Measurements from ENCODE around the gene GRM5. TPM values are rescaled to one million over a fixed set of nuclear protein-coding genes. Genes with fewer than 3 reads are reported as not detected.

The GRM5 gene
- total RNA-seq, 1 experiment from 2014 or later: not detected

GRCh38 chr11:88619071-88619425 is 446.7 kb downstream of the GRM5 start:
- H3K4me2 ChIP-seq: no peak overlapping the region
- 0 out of 2 replicates have a peak, but pooled peaks cover 6% of the 10 kb centered on the region for H3K4me1 ChIP-seq (replicated peaks; ENCODE audit: insufficient read depth)
- intact Hi-C loops (cut with micrococcal nuclease; ENCODE audit: unreplicated experiment): no loop called here
- no peaks in the 10 kb centered on the region for H3F3A ChIP-seq (ENCODE audit: insufficient read depth, low read depth)
- no peaks in the 10 kb centered on the region for H3K79me2 ChIP-seq (ENCODE audit: low read depth)
- no peak for DNase-seq
- no peak overlapping the region for H3K27ac ChIP-seq
- CTCF ChIA-PET: no interaction called here
- no peaks in the 10 kb centered on the region for H3K36me3 ChIP-seq (ENCODE audit: low read depth)
- H3K9me3 ChIP-seq (ENCODE audit: insufficient read depth, low read depth): no peaks in the 10 kb centered on the region
- BruUV-seq (replicated peaks): no TSS peak
- H2AFZ ChIP-seq: no peak overlapping the region
- no peak overlapping the region for H3K4me3 ChIP-seq
- TF ChIP-seq EZH2 (IDR thresholded peaks at IDR 0.05; ENCODE audit: low read depth) (no peak), CTCF (conservative IDR thresholded peaks at IDR 0.05) (no peak)
- H4K20me1 ChIP-seq (ENCODE audit: insufficient read depth): no peaks in the 10 kb centered on the region
- no peaks in the 10 kb centered on the region for H3K9me2 ChIP-seq (ENCODE audit: insufficient read depth)
- no peaks in the 10 kb centered on the region for H3K27me3 ChIP-seq (ENCODE audit: insufficient read depth, low read depth)
- POLR2A ChIA-PET (ENCODE audit: unreplicated experiment): no interaction called here

GRCh38 chr11:88618327-88619070 is 447.3 kb downstream of the GRM5 start:
- no peaks in the 10 kb centered on the region for H3K27me3 ChIP-seq (ENCODE audit: insufficient read depth, low read depth)
- H3F3A ChIP-seq (ENCODE audit: insufficient read depth, low read depth): no peaks in the 10 kb centered on the region
- ChIA-PET POLR2A (ENCODE audit: unreplicated experiment) (no interaction called here), CTCF (no interaction called here)
- H3K27ac ChIP-seq: no peak overlapping the region
- no peaks in the 10 kb centered on the region for H3K36me3 ChIP-seq (ENCODE audit: low read depth)
- H3K79me2 ChIP-seq (ENCODE audit: low read depth): no peaks in the 10 kb centered on the region
- H3K9me2 ChIP-seq (ENCODE audit: insufficient read depth): no peaks in the 10 kb centered on the region
- no peak for TF ChIP-seq EZH2 (IDR thresholded peaks at IDR 0.05; ENCODE audit: low read depth)
- no peak for TF ChIP-seq CTCF (conservative IDR thresholded peaks at IDR 0.05)
- no peaks in the 10 kb centered on the region for H4K20me1 ChIP-seq (ENCODE audit: insufficient read depth)
- intact Hi-C loops (cut with micrococcal nuclease; ENCODE audit: unreplicated experiment): no loop called here
- H2AFZ ChIP-seq: no peak overlapping the region
- H3K4me2 ChIP-seq: no peak overlapping the region
- H3K9me3 ChIP-seq (ENCODE audit: insufficient read depth, low read depth): no peaks in the 10 kb centered on the region
- no TSS peak for BruUV-seq (replicated peaks)
- H3K4me1 ChIP-seq (replicated peaks; ENCODE audit: insufficient read depth): 0 out of 2 replicates have a peak, but pooled peaks cover 6% of the 10 kb centered on the region
- no peak for DNase-seq
- no peak overlapping the region for H3K4me3 ChIP-seq

GRCh38 chr11:88617226-88617625 is 448.6 kb downstream of the GRM5 start:
- no peaks in the 10 kb centered on the region for H3K27me3 ChIP-seq (ENCODE audit: insufficient read depth, low read depth)
- H3K9me2 ChIP-seq (ENCODE audit: insufficient read depth): no peaks in the 10 kb centered on the region
- TF ChIP-seq EZH2 (IDR thresholded peaks at IDR 0.05; ENCODE audit: low read depth) (no peak), CTCF (conservative IDR thresholded peaks at IDR 0.05) (no peak)
- ChIA-PET CTCF (no interaction called here), POLR2A (ENCODE audit: unreplicated experiment) (no interaction called here)
- H2AFZ ChIP-seq: no peak overlapping the region
- BruUV-seq (replicated peaks): no TSS peak
- 0 out of 2 replicates have a peak, but pooled peaks cover 6% of the 10 kb centered on the region for H3K4me1 ChIP-seq (replicated peaks; ENCODE audit: insufficient read depth)
- H3K36me3 ChIP-seq (ENCODE audit: low read depth): no peaks in the 10 kb centered on the region
- no peak for DNase-seq
- no peaks in the 10 kb centered on the region for H3K79me2 ChIP-seq (ENCODE audit: low read depth)
- no peaks in the 10 kb centered on the region for H4K20me1 ChIP-seq (ENCODE audit: insufficient read depth)
- H3K4me3 ChIP-seq: no peak overlapping the region
- H3K4me2 ChIP-seq: no peak overlapping the region
- no peaks in the 10 kb centered on the region for H3F3A ChIP-seq (ENCODE audit: insufficient read depth, low read depth)
- no peaks in the 10 kb centered on the region for H3K9me3 ChIP-seq (ENCODE audit: insufficient read depth, low read depth)
- intact Hi-C loops (cut with micrococcal nuclease; ENCODE audit: unreplicated experiment): no loop called here
- H3K27ac ChIP-seq: no peak overlapping the region

Data from PC-9 (cell line).